Osteoblast (primary cell): ENCODE results near the gene ALS2. TPM values are rescaled to one million over a fixed set of nuclear protein-coding genes. Genes with fewer than 3 reads are reported as not detected.

Source experiments
- DNase-seq: peaks from one replicate; pipeline ENCODE4 v3.0.0; 2011; ENCODE audit warnings: low spot score, mixed read lengths; ENCODE audit not compliant: insufficient read length; ENCODE audit errors: missing footprints
- H2AFZ ChIP-seq: 2 replicates; pipeline ENCODE4 v1.6.0; 2011; ENCODE audit warnings: mild to moderate bottlenecking, low read length
- H3K27ac ChIP-seq: 2 replicates; pipeline ENCODE4 v1.5.1; 2011; ENCODE audit warnings: mild to moderate bottlenecking, low read depth, low read length, moderate library complexity
- H3K27me3 ChIP-seq: 2 replicates; pipeline ENCODE4 v1.6.0; 2012; ENCODE audit warnings: mild to moderate bottlenecking, control low read depth, inconsistent platforms, low read length, moderate library complexity; ENCODE audit not compliant: insufficient read depth
- H3K36me3 ChIP-seq: 2 replicates; pipeline ENCODE4 v1.5.1; 2011; ENCODE audit warnings: mild to moderate bottlenecking, low read length, control low read depth, moderate library complexity; ENCODE audit not compliant: insufficient read depth
- H3K4me1 ChIP-seq: 2 replicates; pipeline ENCODE4 v1.5.1; 2011; ENCODE audit warnings: mild to moderate bottlenecking, low read length, control low read depth, moderate library complexity; ENCODE audit not compliant: insufficient read depth
- H3K4me2 ChIP-seq: 2 replicates; pipeline ENCODE4 v1.6.0; 2011; ENCODE audit warnings: mild to moderate bottlenecking, low read length; ENCODE audit not compliant: insufficient read depth
- H3K4me3 ChIP-seq: fragments of 200-600 bp; sonication (generic); 3 replicates; pipeline ENCODE4 v1.5.1; 2012; ENCODE audit warnings: mild to moderate bottlenecking, low read length, inconsistent platforms; ENCODE audit not compliant: insufficient read depth
- H3K79me2 ChIP-seq: 2 replicates; pipeline ENCODE4 v1.6.0; 2012; ENCODE audit warnings: mild to moderate bottlenecking, low read length, control low read depth, inconsistent platforms; ENCODE audit not compliant: insufficient read depth
- H3K9me3 ChIP-seq: 2 replicates; pipeline ENCODE4 v1.5.1; 2011; ENCODE audit warnings: low read depth, low read length, control low read depth
- H4K20me1 ChIP-seq: 2 replicates; pipeline ENCODE4 v1.6.0; 2012; ENCODE audit warnings: mild to moderate bottlenecking, low read length, control low read depth; ENCODE audit not compliant: insufficient read depth
- CTCF ChIP-seq: IDR thresholded peaks from 2 replicates; pipeline ENCODE4 v1.5.1; 2011; ENCODE audit warnings: mild to moderate bottlenecking, low read depth, low read length, moderate library complexity; ENCODE audit errors: extremely low read depth
- total RNA-seq: library from RNA; depleted of rRNA; stranded (reverse); fragments of >200 nt; gene quantifications from 2 replicates; pipeline ENCODE4 v1.2.3, GENCODE V29; 2012

ALS2 gene
- total RNA-seq, 1 donor, result 39.1 TPM

GRCh38 chr2:201707142-201707541, 73.6 kb downstream of the ALS2 start:
- Histone ChIP-seq H2AFZ (no peak overlapping the region), H3K4me3 (no peak overlapping the region), H3K4me1 (peaks cover 22% of the 10 kb centered on the region), H3K79me2 (no peaks in the 10 kb centered on the region), H3K9me3 (no peaks in the 10 kb centered on the region), H4K20me1 (no peaks in the 10 kb centered on the region), H3K36me3 (peaks cover 51% of the 10 kb centered on the region), H3K4me2 (no peak overlapping the region), H3K27me3 (no peaks in the 10 kb centered on the region), H3K27ac (peak overlapping the region; percentile 51)
- TF ChIP-seq CTCF, result no peak
- DNase-seq, result no peak

GRCh38 chr2:201704536-201704935, 76.2 kb downstream of the ALS2 start:
- peaks cover 27% of the 10 kb centered on the region for H3K4me1 ChIP-seq
- no peak overlapping the region for H3K4me3 ChIP-seq
- no peak for TF ChIP-seq CTCF
- no peak overlapping the region for H3K4me2 ChIP-seq
- no peak overlapping the region for H3K27ac ChIP-seq
- no peak overlapping the region for H2AFZ ChIP-seq
- no peak for DNase-seq
- H3K9me3 ChIP-seq, result no peaks in the 10 kb centered on the region
- H4K20me1 ChIP-seq, result no peaks in the 10 kb centered on the region
- peaks cover 50% of the 10 kb centered on the region for H3K36me3 ChIP-seq
- no peaks in the 10 kb centered on the region for H3K27me3 ChIP-seq
- no peaks in the 10 kb centered on the region for H3K79me2 ChIP-seq

- Histone ChIP-seq H3K4me2 (no peak overlapping the region), H3K79me2 (no peaks in the 10 kb centered on the region), H3K27me3 (no peaks in the 10 kb centered on the region), H3K27ac (no peak overlapping the region), H3K4me1 (peaks cover 45% of the 10 kb centered on the region), H4K20me1 (no peaks in the 10 kb centered on the region), H3K9me3 (no peaks in the 10 kb centered on the region), H2AFZ (no peak overlapping the region), H3K4me3 (no peak overlapping the region), H3K36me3 (peaks cover 39% of the 10 kb centered on the region)
- no peak for TF ChIP-seq CTCF
- DNase-seq, result no peak
Measured at GRCh38 chr2:201701646-201702045, 79.1 kb downstream of the ALS2 start.

- H3K4me1 ChIP-seq, result peaks cover 48% of the 10 kb centered on the region
- H3K4me3 ChIP-seq, result no peak overlapping the region
- H3K4me2 ChIP-seq, result peak overlapping the region; percentile 69
Measured at GRCh38 chr2:201699416-201699815, 81.3 kb downstream of the ALS2 start.

More at GRCh38 chr2:201699416-201699815, 81.3 kb downstream of the ALS2 start:
- H3K27ac ChIP-seq, result peak overlapping the region; percentile 93
- TF ChIP-seq CTCF, result no peak
- H2AFZ ChIP-seq, result no peak overlapping the region
- H3K9me3 ChIP-seq, result no peaks in the 10 kb centered on the region
- no peaks in the 10 kb centered on the region for H3K79me2 ChIP-seq
- no peaks in the 10 kb centered on the region for H4K20me1 ChIP-seq
- DNase-seq, result no peak
- H3K36me3 ChIP-seq, result peaks cover 30% of the 10 kb centered on the region
- H3K27me3 ChIP-seq, result no peaks in the 10 kb centered on the region
